SIG-M5 (cell line): ENCODE data around the gene SORD.
"Not testable (repeated sequence)": the region's sequence is repeated elsewhere in the genome, so short reads cannot be mapped to it uniquely, and the experiment has no call there.

Experiments
- DNase-seq: peaks from one replicate; lab custom pipeline; 2025; lab: John Stamatoyannopoulos, UW

SORD gene

DNA sequence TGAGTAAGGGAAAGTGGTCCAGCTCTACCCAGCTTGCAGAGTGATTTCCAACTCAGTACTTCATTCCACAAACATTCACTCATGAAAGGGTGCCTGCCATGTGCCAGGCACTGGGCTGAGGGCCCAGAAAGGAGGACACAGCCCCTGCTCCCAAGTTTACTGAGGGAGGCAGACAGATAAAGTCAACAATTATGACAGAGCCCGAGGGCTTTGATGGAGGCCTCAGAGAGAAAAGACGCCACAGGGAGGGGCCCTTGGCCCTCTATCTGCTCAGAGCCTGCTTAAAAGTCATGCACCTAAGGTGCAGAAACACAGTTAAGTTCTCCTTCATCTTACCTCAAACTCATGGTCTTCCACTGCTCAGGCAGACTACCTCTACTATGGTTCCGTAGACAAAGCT is 1.7 kb downstream of the SORD start:
- not testable (repeated sequence) for DNase-seq

GRCh38 chr15:45025627-45026026 is 2.6 kb downstream of the SORD start:
- DNase-seq: not testable (repeated sequence)

- no peak for DNase-seq
Observed at GRCh38 chr15:45026651-45027190, 3.7 kb downstream of the SORD start.

DNA sequence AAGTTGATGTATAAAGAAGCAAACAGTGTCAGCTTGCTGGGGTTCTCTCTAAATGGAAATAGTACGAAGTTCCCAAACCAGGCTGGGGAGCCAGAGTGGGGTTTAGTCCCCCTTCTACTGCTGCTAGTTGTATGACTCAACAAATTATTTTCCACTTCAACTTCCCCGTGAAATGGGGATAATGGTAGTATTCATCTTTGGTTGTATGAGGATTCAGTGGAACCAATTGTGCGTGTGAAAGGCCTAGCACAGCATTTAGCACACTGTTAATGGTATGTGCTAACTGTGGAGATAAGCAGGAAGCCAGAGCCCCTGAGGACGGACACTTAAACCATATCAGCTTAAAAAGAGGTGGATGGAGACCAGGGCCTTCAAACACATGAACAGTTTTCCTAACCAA is 4.2 kb downstream of the SORD start:
- no peak for DNase-seq

DNA sequence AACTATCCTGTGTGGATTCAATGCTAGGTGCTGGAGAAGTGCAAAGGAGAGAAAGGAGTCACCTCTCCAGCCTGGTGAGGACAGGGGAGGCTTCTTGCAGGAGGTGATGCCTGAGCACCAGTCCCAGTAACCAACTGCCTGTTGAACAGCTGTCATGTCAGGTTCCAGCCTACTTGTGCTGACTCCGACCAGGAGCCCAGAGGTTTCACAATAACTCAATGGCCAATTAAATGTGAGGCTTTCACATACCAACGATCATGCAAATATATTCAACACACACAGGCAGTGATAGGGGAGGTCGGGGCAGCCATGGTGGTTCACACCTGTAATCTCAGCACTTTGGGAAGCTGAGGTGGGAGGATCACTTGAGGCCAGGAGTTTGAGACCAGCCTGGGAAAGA is 7.7 kb downstream of the SORD start:
- no peak for DNase-seq

- DNase-seq: not testable (repeated sequence)
Observed at GRCh38 chr15:45031522-45032028, 8.6 kb downstream of the SORD start.

DNA sequence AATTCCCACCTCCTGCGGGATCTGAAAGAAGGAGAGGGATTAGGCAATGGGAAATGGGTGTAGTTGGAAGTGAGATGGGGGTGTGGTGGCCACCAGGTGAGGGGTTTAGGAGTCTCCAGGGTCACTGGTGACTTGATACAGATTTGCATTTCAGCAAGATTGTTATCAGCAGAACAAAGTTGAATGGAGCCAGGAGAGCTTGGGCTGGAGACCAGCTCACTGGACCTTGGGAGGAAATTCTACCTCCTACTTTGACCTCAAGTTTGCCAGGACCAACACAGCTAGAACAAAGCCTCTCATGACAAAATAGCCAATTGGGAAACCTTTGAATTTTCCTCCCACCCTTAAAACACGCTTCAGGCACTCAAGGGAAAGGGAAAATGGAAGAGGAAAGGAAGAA is 9.5 kb downstream of the SORD start:
- not testable (repeated sequence) for DNase-seq

GRCh38 chr15:45034087-45034486 is 11.1 kb downstream of the SORD start:
- DNase-seq: not testable (repeated sequence)

DNA sequence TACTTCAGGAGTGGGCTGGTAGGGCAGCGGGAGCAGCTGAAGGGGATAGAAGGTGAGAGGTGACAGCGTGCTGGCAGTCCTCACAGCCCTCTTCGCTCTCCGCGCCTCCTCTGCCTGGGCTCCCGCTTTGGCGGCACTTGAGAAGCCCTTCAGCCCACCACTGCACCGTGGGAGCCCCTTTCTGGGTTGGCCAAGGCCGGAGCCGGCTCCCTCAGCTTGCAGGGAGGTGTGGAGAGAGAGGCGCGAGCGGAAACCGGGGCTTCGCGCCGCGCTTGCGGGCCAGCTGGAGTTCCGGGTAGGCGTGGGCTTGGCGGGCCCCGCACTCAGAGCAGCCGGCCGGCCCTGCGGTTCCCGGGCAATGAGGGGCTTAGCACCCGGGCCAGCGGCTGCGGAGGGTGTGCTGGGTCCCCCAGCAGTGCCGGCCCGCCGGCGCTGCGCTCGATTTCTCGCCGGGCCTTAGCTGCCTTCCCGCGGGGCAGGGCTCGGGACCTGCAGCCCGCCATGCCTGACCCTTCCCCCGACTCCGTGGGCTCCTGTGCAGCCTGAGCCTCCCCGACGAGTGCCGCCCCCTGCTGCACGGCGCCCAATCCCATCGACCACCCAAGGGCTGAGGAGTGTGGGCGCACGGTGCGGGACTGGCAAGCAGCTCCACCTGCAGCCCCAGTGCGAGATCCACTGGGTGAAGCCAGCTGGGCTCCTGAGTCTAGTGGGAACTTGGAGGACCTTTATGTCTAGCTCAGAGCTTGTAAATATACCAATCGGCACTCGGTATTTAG is 11.8 kb downstream of the SORD start:
- DNase-seq: not testable (repeated sequence)

DNA sequence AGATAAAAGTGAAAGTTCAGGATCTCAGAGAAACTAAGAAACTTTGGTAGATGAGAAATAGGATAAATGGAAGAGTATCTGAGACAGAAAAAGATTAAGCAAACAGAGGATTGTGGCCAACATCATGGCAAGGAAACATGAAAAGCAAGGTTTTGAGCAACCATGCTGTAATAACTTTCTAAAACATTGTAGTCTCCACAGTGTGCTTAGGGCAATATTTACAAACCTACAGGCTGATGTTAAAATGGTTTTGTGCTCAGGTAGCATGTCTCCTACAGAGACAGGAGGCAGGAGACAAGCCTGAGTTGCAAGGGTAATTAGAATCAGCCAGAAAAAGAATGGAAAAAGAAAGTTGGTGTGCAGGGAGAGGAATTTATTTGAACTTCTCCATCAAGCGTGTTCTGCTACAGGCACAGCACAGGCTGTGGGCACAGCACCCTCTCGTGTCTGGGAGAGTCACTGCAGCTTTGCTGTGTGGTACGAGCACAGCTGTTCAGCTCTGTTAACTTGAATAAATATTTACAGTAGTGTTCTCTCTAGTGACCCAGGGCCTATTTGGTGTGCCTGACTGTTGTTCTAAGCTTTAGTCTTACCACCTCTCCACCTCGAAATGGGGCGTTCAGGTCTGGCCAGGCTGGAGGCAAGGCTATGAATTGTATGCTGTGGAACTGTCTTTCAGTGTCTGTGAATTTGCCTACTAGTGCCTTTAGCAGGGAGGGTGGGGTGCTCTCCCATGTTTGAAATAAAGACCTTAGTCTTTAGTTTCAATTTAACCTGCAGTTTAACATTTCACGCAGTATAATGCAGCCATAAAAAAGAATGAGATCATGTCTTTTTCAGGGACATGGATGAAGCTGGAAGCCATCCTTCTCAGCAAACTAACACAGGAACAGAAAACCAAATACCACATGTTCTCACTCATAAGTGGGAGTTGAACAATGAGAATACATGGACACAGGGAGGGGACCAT is 14.1 kb downstream of the SORD start:
- peak; percentile 4 for DNase-seq

DNA sequence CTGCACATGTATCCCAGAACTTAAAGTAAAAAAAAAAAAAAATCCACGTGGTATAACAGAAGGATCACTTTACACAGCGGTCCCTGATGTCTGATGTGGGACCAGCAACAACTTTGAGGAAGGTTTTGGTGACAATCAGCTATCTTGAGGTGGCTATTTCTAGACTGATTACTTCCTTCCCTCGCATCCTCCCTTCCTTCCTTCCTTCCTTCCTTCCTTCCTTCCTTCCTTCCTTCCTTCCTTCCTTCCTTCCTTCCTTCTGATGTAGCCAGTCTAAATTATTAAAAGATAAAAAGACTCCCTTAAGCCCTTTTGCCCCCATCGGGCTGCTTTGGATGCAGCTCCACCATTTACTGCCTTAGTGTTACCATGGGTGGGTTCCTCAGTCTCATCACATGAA is 14.9 kb downstream of the SORD start:
- no peak for DNase-seq

- DNase-seq: not testable (repeated sequence)
Observed at GRCh38 chr15:45040396-45040795, 17.4 kb downstream of the SORD start.

GRCh38 chr15:45041538-45041937 is 18.5 kb downstream of the SORD start:
- DNase-seq: not testable (repeated sequence)

GRCh38 chr15:45042859-45043258 is 19.9 kb downstream of the SORD start:
- not testable (repeated sequence) for DNase-seq

- DNase-seq: not testable (repeated sequence)
Observed at GRCh38 chr15:45044270-45044669, 21.3 kb downstream of the SORD start.

DNA sequence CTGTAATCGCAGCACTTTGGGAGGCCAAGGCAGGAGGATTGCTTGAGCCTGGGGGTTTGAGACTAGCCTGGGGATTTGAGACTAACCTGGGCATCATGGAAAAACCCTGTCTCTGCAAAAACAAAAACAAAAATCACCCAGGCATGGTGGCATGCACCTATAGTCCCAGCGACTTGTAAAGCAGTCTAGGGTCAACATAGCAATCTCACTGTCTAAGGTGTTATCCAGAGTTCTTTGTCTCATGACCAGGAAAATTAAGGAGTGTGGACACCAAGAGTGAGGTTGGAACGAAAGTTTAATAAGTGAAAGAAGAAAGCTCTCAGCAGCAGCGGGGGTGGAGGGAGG is 25.4 kb downstream of the SORD start:
- not testable (repeated sequence) for DNase-seq

DNA sequence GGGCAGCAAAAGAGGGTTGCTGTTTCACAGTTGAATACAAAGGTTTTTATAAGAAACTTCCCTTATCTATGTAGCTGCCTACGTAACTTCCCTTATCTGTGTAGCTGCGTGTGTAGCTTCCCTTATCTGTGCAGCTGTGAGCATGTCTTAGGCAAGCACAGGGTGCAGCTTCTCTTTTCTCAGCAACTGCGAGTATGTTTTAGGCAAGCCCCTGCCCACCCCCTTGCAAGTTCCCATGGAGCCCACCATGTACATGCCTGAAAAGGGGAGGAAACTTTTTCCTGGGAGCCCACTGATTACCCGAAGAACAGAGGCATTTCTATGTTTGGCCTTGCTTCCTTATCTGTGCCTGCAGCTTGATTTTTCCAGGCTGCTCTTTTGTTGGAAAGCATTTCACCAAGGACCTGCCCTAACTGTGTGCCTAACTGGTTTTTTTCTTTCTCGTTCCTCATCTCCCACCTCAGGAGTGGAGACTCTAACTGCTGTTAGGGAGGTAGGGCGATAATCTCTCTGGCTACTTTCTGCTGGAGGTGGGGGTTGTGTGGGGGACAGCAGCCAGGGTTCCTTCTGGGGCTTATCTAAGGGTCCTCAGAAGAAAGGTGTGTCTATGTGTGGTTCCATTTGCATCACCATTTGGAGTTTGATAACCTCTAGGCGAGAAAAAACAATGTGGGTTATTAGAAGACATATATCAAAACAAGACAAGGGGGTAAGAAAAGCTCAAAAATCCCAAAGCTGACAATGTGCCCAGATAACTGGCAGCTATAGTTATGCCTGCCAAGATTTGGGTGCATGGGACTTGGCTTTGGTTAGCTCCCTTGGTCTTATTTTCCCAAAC is 26.0 kb downstream of the SORD start:
- peak; percentile 93 for DNase-seq

DNA sequence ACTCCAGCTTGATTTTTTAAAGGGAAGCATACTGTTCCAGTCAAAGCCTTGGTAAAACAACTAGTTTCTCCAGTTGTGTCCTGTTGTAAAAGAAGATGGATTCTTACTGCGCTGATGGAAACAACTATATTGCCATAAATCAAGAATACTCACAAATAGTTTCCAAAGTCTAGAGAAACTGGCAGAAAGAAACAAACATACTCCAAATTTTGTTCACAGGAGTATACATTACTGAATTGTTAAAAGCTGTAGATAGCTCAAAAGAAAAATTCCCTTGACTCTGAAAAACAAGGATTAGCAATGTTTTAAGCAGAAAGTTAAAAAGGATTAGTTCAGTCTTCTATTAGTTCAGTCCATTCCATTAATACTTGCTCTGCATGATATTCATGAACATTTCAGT is 27.6 kb downstream of the SORD start:
- DNase-seq: no peak

DNA sequence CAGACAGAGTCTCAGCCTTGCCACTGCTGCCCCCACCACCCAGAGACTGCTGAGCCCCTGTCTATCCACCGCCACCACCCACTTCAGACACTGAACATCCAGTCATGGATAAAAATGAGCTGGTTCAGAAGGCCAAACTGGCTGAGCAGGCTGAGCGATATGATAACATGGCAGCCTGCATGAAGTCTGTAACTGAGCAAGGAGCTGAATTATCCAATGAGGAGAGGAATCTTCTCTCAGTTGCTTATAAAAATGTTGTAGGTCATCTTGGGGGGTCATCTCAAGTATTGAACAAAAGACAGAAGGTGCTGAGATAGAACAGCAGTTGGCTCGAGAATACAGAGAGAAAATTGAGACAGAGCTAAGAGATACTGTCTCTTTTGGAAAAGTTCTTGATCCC is 29.7 kb downstream of the SORD start:
- DNase-seq: not testable (repeated sequence)

- DNase-seq: not testable (repeated sequence)
Observed at GRCh38 chr15:45058690-45059675, 36.0 kb downstream of the SORD start.
